Chondrocyte (in vitro differentiated cells): Measurements from ENCODE around the gene RAB27B. TPM values are rescaled to one million over a fixed set of nuclear protein-coding genes. Genes with fewer than 3 reads are reported as not detected.

Experiments used
- DNase-seq: peaks from one replicate; pipeline ENCODE4 v3.0.0; 2021; ENCODE audit warnings: mixed read lengths, low spot score
- H3K27ac Mint-ChIP-seq: one replicate; pipeline ENCODE4 v1.8.0; 2021; ENCODE audit warnings: mild to moderate bottlenecking, moderate library complexity, mixed read lengths; ENCODE audit not compliant: unreplicated experiment
- H3K27me3 Mint-ChIP-seq: 2 replicates; pipeline ENCODE4 v1.8.0; 2021; ENCODE audit warnings: low read depth, mixed read lengths
- H3K36me3 Mint-ChIP-seq: 2 replicates; pipeline ENCODE4 v1.8.0; 2021; ENCODE audit warnings: low read depth, mixed read lengths
- H3K4me1 Mint-ChIP-seq: 2 replicates; pipeline ENCODE4 v1.8.0; 2021; ENCODE audit warnings: low read depth, mild to moderate bottlenecking, mixed read lengths
- H3K4me3 Mint-ChIP-seq: one replicate; pipeline ENCODE4 v1.8.0; 2021; ENCODE audit warnings: mild to moderate bottlenecking, moderate library complexity, mixed read lengths; ENCODE audit not compliant: unreplicated experiment
- H3K9me3 Mint-ChIP-seq: 2 replicates; pipeline ENCODE4 v1.8.0; 2021; ENCODE audit warnings: low read depth, mixed read lengths
- total RNA-seq: library from RNA; stranded (reverse); gene quantifications from 3 replicates; pipeline ENCODE4 v1.2.1, GENCODE V29; 2021
- TF ChIP-seq, protein P1 (sequence below): fragments of 200-600 bp; sonication (generic); IDR thresholded peaks from 2 replicates; pipeline ENCODE4 v1.5.0; 2021; ENCODE audit warnings: antibody characterized with exemption, mild to moderate bottlenecking, moderate library complexity

The RAB27B gene
- total RNA-seq, 1 donor from 2014 or later: 0.20 TPM

DNA sequence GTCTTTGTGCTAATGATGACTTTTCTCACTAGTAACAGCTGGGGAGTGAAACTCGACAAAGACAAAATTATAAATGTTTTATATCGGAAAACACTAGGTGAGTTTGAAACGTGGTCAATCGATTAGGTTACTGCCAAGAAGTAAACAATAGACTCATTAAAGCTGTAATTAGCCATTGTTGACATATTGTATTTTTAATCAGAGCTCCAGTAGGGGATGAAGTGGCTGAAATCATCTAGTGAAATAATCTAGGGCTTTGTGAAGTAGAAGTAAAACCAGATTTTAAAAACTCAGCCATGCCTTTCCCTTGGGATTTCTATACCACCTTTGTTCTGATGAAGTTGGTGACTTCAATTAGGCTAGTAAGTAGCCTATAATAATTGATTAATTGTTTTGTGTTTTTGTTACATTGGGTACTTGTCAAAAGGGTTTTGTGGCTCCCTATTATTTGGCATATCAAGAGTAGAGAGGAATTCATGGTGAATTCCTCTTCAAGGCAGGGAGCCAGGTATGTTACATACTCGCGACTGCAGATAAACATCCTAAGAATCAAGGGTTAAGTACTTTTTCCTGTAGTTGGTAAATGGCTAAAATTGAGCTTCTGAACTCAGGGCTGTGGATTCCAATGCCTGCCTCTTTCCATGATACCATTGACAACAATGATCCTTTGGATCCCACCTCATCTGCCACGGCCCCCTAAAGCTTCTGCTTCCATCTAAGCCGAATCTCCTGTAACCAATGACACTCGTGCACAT lies 31.6 kb downstream of the RAB27B start:
- peaks cover 4% of the 10 kb centered on the region for H3K27me3 Mint-ChIP-seq
- TF ChIP-seq, protein P1, sequence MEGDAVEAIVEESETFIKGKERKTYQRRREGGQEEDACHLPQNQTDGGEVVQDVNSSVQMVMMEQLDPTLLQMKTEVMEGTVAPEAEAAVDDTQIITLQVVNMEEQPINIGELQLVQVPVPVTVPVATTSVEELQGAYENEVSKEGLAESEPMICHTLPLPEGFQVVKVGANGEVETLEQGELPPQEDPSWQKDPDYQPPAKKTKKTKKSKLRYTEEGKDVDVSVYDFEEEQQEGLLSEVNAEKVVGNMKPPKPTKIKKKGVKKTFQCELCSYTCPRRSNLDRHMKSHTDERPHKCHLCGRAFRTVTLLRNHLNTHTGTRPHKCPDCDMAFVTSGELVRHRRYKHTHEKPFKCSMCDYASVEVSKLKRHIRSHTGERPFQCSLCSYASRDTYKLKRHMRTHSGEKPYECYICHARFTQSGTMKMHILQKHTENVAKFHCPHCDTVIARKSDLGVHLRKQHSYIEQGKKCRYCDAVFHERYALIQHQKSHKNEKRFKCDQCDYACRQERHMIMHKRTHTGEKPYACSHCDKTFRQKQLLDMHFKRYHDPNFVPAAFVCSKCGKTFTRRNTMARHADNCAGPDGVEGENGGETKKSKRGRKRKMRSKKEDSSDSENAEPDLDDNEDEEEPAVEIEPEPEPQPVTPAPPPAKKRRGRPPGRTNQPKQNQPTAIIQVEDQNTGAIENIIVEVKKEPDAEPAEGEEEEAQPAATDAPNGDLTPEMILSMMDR: no peak
- H3K9me3 Mint-ChIP-seq: no peaks in the 10 kb centered on the region
- no peak for DNase-seq
- H3K4me3 Mint-ChIP-seq: no peak overlapping the region
- H3K4me1 Mint-ChIP-seq: no peaks in the 10 kb centered on the region
- no peak overlapping the region for H3K27ac Mint-ChIP-seq
- no peaks in the 10 kb centered on the region for H3K36me3 Mint-ChIP-seq

DNA sequence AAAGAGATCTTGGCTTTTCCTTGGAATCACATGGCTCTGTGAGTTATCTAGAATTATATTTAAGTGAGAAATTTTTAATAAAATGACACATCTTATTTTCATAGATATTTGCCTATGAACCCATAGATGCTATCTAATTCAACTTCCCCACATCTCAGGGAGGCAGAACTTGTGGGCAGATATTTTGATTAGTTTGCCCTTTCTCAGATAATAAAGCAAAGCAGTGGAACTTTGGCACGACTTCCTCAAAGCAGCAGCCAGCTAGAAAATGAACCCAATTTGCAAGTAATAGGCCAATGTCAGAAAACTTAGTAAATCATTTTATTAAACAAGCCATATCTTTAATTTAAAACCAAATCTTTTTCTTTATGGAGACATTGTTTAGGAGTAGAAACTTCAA lies 32.7 kb downstream of the RAB27B start:
- Mint-ChIP-seq H3K36me3 (no peaks in the 10 kb centered on the region), H3K27me3 (peaks cover 4% of the 10 kb centered on the region), H3K27ac (no peak overlapping the region), H3K4me3 (no peak overlapping the region), H3K4me1 (no peaks in the 10 kb centered on the region), H3K9me3 (no peaks in the 10 kb centered on the region)
- TF ChIP-seq, protein P1: no peak
- DNase-seq: no peak

DNA sequence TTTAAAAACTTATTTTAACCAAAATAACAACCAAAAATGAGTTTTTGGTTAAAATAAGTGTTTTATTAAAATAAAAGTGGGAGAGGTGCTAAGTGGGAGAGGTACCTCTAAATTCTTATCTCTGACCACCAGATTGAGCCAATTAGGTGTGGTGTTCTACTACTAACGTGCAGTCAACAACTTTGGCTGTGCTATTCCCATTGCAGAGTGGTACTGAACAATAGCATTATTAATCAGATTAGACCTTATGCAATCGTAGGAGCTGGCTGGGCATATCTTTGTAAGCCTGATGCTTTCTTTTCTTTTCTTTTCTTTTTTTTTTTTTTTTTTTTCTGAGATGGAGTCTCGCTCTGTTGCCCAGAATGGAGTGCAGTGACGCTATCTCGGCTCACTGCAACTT lies 38.9 kb downstream of the RAB27B start:
- Mint-ChIP-seq H3K27me3 (peaks cover 4% of the 10 kb centered on the region), H3K4me1 (no peaks in the 10 kb centered on the region), H3K4me3 (no peak overlapping the region), H3K9me3 (peaks cover 5% of the 10 kb centered on the region), H3K27ac (no peak overlapping the region), H3K36me3 (peaks cover 2% of the 10 kb centered on the region)
- TF ChIP-seq, protein P1: no peak
- no peak for DNase-seq

DNA sequence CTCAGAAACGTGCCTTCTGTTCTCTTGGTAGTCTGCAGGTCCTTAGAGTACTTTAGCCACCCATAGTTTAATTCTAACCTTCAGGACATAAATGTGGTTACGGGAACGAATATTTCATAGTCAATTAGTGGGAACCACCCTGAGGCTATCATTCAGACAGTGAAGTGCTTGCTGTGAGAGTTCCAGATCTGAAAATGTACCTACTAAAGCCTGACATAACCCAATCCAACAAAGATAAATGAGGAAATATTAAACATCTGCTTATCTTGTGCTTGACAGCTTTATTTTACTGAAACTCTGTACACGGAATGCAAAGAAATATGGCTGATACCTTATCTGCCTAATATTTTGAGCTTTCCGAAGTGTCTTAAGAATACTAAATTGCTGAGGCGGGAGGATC lies 43.0 kb downstream of the RAB27B start:
- DNase-seq: no peak
- Mint-ChIP-seq H3K4me1 (no peaks in the 10 kb centered on the region), H3K36me3 (peaks cover 2% of the 10 kb centered on the region), H3K9me3 (peaks cover 5% of the 10 kb centered on the region), H3K27me3 (peaks cover 4% of the 10 kb centered on the region), H3K27ac (no peak overlapping the region), H3K4me3 (no peak overlapping the region)
- TF ChIP-seq, protein P1: no peak

DNA sequence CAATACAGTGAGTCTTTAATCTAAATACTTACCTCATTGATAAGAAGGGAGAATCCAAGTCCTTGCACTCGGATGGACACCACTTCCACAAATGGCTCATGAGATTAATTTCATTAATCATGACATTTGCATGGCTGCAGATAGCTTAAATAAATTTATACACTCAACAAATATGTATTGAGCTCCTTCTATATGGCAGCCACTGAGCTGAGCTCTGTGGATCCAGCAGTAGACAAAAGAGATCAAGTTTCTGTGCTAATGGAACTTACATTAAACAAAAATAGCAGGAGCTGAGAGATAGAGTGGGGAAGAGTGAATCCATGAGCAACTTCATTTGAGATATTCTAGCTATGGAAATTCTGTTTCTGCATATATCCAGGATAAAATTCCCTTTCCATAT lies 44.4 kb downstream of the RAB27B start:
- Mint-ChIP-seq H3K36me3 (no peaks in the 10 kb centered on the region), H3K27me3 (peaks cover 2% of the 10 kb centered on the region), H3K4me1 (no peaks in the 10 kb centered on the region), H3K4me3 (no peak overlapping the region), H3K27ac (no peak overlapping the region), H3K9me3 (peaks cover 5% of the 10 kb centered on the region)
- TF ChIP-seq, protein P1: no peak
- DNase-seq: no peak
